NCI-H146 treated with DMSO at 0.1 percent for 48 hours (cell line): Measurements from ENCODE around the gene ABHD14A.
"Not testable (repeated sequence)": the region's sequence is repeated elsewhere in the genome, so short reads cannot be mapped to it uniquely, and the experiment has no call there.

ENCODE experiments used
- DNase-seq: peaks from one replicate; lab custom pipeline; 2025; ENCODE audit not compliant: unreplicated experiment; lab: John Stamatoyannopoulos, UW

The ABHD14A gene

GRCh38 chr3:51974963-51975851, at the start of gene ABHD14A:
Gene ABHD14A, plus strand, starts transcription at chr3:51975064. Its CDS starts 72 bp downstream, at chr3:51975136.
- DNase-seq: no peak

DNA sequence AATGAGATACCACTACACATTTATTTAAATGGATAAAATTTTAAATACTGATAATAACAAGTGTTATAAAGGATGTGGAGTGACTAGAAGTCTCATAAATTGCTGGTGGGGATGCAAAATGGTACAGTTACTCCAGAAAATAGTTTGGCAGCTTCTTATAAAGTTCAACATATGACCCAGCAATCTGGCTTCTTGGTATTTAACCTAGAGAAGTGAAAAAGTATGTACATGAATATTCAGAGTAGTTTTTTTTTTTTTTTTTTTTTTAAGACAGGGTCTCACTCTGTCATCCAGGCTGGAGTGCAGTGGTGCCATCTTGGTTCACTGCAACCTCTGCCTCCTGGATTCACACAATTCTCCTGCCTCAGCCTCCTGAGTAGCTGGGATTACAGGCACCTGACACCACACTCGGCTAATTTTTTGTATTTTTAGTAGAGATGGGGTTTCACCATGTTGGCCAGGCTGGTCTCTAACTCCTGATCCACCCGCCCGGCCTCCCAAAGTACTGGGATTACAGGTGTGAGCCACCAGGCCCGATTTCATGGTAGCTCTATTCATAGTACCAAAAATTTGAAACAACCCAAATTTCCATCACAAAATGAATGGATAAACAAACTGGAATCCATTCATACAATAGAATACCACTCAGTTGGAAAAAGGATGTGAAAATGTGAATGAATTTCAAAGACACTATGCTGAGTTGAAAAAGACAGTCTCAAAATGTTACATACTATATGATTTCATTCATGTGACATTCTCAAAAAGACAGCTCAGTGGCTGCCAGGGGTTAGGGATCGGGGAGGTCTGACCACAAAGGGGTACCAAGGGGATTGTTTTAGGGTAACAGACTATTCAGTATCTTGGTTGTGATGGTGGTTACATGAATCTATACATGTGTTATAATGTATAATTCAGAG, 47.5 kb upstream of the ABHD14A start:
- DNase-seq: no peak

- DNase-seq: no peak
These were observed 46.4 kb upstream of the ABHD14A start for GRCh38 chr3:51928438-51928837.

GRCh38 chr3:51928981-51929380, 45.9 kb upstream of the ABHD14A start:
- DNase-seq: not testable (repeated sequence)

DNA sequence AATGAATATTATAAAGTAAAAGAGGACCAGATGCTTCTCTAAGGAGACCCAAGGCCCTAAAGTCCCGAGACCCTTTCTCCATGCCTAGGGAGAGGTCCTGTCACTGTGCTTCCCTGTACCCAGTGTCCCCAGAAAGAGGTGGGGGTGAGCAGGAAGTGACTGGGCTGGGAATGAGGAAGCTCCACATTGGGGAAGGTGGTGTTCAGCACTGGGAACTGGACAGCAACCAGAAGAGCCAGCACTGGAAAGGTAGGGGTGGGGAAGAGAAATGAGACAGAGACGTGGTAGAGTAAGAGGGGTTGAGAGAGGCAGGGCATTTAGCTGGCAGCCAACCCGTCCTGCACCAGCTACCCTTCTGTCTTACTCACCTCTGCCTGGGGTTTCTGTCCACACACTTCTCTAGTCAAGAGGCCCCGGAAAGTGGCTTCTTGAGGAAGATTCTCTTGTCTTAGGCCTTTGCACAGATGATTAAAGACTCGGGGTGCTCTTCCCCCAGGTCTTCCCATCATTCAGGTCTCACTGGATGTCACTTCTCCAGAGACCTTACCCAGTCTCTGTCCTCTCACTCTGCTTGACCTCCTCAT, 45.4 kb upstream of the ABHD14A start:
- no peak for DNase-seq

GRCh38 chr3:51930439-51930838, 44.4 kb upstream of the ABHD14A start:
- no peak for DNase-seq

DNA sequence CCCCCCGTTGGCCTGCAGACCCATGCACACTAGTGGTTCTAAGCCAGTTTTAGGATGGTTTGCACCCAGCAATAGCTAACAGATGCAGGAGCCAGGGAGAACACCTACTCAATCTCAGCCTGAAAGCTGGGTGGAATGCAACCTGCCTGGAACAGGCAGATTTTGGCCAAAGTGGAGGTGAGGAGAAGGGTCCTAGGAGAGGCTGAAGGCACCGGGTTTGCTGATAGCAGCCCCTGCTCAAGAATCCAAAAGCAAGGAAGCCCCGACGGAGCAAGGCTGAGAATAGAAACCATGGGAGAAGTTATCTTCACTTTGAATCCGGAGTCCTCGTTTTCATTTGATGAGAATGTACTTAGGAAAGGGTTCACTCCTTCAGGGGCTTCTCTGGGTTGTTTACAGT, 43.1 kb upstream of the ABHD14A start:
- no peak for DNase-seq

GRCh38 chr3:51932471-51933370, 42.1 kb upstream of the ABHD14A start:
- DNase-seq: no peak

GRCh38 chr3:51933471-51934138, 41.3 kb upstream of the ABHD14A start:
- DNase-seq: no peak

DNA sequence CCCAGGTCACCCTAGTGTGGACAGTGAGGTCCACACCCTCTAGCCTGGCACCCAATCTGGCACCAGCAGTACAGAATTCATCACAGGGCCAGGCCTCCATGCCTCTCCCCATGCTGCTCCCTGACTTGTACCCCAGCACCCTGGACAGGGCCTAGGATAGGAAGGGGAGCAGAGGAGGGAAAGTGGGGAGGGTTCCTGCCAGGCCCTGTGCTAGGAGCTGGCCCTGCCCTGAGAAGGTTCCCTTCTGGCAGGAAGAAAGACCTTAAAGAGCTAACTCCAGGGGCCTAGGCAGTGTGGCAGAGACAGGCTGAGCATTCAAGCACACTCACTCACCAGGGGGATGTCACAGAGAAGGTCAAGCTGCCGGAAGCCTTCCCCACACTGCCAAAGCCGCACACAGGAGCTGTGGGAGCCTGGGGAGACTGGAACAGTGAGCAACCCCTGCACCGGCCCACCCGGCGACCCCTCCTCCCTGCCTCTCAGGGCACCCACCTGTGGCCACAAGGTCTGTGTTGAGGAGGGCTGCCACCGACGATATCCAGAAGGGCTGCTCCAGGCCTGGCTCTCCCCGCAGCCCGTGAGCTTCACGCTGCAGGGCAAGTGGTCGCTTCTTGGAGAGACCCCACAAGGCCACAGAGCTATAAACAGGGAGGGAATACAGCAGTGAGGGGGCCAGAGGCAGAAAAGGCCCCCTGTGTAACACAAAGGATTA, 40.6 kb upstream of the ABHD14A start:
- no peak for DNase-seq

DNA sequence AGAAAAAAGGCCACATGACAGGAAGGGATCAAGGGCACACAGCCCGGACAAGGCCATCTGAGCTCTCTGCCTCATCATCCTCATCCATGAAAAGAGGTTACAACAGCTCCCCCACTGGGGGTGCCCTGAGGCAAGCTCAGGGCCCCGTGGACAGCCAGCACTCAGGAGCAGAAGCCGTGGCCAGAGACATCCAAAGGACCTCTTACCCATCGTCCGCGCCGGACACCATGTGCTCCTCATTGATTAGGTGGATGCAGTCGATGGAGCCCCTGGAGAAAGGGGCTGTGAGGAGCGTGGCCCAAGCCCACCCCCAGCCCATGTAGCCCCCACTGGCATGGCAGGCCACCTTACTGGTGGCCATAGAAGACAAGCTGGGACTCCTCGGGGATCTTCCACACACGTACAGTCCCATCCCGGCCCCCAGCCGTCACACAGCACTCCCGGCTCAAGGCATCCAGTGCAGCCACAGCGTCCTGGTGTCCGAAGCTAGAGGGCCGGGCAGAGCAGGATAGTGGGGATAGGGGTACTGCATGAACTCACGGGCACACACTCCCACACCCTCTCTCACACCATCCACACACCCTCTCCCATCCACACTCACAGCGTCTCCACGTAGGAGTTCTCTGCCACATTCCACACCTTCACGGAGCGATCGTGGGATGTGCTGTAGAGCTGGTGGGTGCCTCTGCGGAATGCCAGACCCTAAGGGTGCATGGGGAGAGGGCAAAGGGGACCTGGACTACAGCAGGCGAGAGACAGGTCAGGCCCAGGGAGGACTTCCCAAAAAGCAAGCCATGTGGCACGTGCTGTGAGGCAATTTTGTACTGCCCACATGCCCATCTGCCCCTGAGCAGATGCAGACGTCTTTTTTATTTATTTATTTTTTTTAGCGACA, 39.6 kb upstream of the ABHD14A start:
- DNase-seq: no peak

- no peak for DNase-seq
These were observed 38.7 kb upstream of the ABHD14A start for GRCh38 chr3:51935886-51936755.

DNA sequence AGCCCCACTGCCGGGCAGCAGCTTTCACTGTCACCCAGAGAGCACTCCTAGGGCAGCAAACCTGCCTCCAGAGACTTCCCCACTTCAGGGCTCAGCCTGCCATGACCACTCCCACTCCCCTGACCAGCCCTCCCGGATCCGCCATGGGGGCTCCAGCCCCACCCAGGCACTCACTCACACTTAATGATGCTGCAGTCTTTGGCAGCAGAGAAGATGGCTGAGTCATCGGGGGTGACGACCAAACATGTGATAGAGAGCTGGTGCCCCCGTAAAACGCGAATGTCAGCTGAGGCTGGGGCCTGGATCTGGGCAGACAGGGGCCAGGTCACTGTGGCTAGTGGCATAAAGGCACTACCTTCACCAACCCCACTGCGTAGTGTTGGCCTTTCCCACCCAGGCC, 37.9 kb upstream of the ABHD14A start:
- DNase-seq: no peak

- DNase-seq: no peak
These were observed 37.0 kb upstream of the ABHD14A start for GRCh38 chr3:51937611-51938450.

- DNase-seq: no peak
These were observed 36.0 kb upstream of the ABHD14A start for GRCh38 chr3:51938780-51939425.
